Activated CD4-positive, alpha-beta memory T cell treated with anti-CD3 and anti-CD28 coated beads for 36 hours (primary cell): ENCODE data around the gene ELMO1. TPM values are rescaled to one million over a fixed set of nuclear protein-coding genes. Genes with fewer than 3 reads are reported as not detected.

ENCODE experiments used
- CTCF ChIA-PET: fragments of 350-600 bp; sonication (Branson Sonifier 250); formaldehyde crosslinking; loops from one replicate; lab custom pipeline; 2021; ENCODE audit warnings: antibody characterized with exemption, inconsistent platforms; lab: Charles Lee
- POLR2A ChIA-PET: fragments of 350-600 bp; sonication (Branson Sonifier 250); formaldehyde crosslinking; loops from one replicate; lab custom pipeline; 2021; ENCODE audit warnings: antibody characterized with exemption; lab: Charles Lee
- DNase-seq: peaks from one replicate; pipeline ENCODE4 v3.0.0-alpha.2; 2020
- H3K27ac Mint-ChIP-seq: one replicate; pipeline ENCODE4 v1.8.0; 2021; ENCODE audit warnings: mixed read lengths
- H3K27me3 Mint-ChIP-seq: one replicate; pipeline ENCODE4 v1.8.0; 2021; ENCODE audit warnings: mixed read lengths
- H3K36me3 Mint-ChIP-seq: one replicate; pipeline ENCODE4 v1.8.0; 2021; ENCODE audit warnings: mixed read lengths
- H3K4me1 Mint-ChIP-seq: one replicate; pipeline ENCODE4 v1.8.0; 2021; ENCODE audit warnings: low read depth, mixed read lengths
- H3K4me3 Mint-ChIP-seq: one replicate; pipeline ENCODE4 v1.8.0; 2021; ENCODE audit warnings: mild to moderate bottlenecking, mixed read lengths
- H3K9me3 Mint-ChIP-seq: one replicate; pipeline ENCODE4 v1.8.0; 2021; ENCODE audit warnings: mixed read lengths
- intact Hi-C: fragments of 100-400 bp; cut with micrococcal nuclease; formaldehyde crosslinking; loops from one replicate; pipeline ENCODE4 v1.15.1; 2023
- total RNA-seq, 2 experiments: library from RNA; stranded (reverse); gene quantifications; one replicate each; pipeline ENCODE4 v1.2.3, GENCODE V29; 2021

ELMO1 gene
- total RNA-seq, 2 experiments from 2014 or later: 88.7 to 93.3 TPM

DNA sequence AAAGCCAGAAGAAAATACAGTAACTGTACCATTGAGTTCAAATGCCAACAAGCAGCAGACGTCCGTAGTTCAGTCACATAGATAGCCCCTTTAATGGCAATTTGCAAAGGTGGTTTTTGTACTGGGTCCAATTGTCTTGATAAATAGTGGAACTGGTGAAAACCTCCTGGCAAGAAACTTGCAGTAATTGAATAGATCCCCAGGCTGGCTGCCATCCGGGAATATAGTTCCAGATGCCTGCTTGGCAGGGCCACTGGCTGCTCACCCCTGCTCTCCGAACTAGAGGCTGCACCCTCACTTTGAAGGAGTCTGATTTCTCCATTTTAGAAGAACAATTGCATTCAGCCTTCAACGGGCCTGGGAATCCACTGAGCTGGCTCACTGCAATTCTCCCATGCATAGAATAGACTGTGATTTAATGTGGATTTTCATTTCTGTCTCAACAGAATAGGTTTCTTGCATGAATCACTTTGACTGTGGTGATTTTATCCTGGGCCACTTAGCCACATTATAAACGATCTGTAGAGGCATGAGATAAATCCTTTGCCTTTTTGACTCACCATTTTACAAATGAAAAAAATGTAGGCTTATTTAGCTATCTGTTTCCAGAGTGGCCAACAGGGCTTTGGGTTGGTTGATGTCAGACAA, 35.9 kb upstream of the ELMO1 start:
- Mint-ChIP-seq H3K27ac (no peak overlapping the region), H3K36me3 (no peaks in the 10 kb centered on the region), H3K27me3 (peaks cover 5% of the 10 kb centered on the region), H3K4me1 (no peaks in the 10 kb centered on the region), H3K9me3 (peaks cover 12% of the 10 kb centered on the region), H3K4me3 (no peak overlapping the region)
- ChIA-PET CTCF (interaction anchor here (1.0 to 1.4 kb wide), 2 partner anchors 10 to 200 kb away, joined by 3 to 4 read pairs; no protein-coding TSS in a partner anchor), POLR2A (no interaction called here)
- no peak for DNase-seq
- intact Hi-C loops: no loop called here

GRCh38 chr7:37483627-37484026, 35.0 kb upstream of the ELMO1 start:
- H3K4me1 Mint-ChIP-seq: no peaks in the 10 kb centered on the region
- DNase-seq: no peak
- CTCF ChIA-PET: interaction anchor here (1.0 kb wide), 1 partner anchor 199 kb away, joined by 3 read pairs; no protein-coding TSS in a partner anchor
- H3K4me3 Mint-ChIP-seq: no peak overlapping the region
- H3K36me3 Mint-ChIP-seq: no peaks in the 10 kb centered on the region
- POLR2A ChIA-PET: no interaction called here
- H3K27me3 Mint-ChIP-seq: peaks cover 5% of the 10 kb centered on the region
- peaks cover 12% of the 10 kb centered on the region for H3K9me3 Mint-ChIP-seq
- no peak overlapping the region for H3K27ac Mint-ChIP-seq
- intact Hi-C loops: no loop called here

- CTCF ChIA-PET: interaction anchor here (1.0 kb wide), 1 partner anchor 248 kb away, joined by 3 read pairs; no protein-coding TSS in a partner anchor
Measured at GRCh38 chr7:37482953-37483352, 34.3 kb upstream of the ELMO1 start.

GRCh38 chr7:37482505-37482904, 33.8 kb upstream of the ELMO1 start:
- ChIA-PET POLR2A (no interaction called here), CTCF (interaction anchor here (1.0 kb wide), 1 partner anchor 248 kb away, joined by 3 read pairs; no protein-coding TSS in a partner anchor)
- Mint-ChIP-seq H3K27ac (no peak overlapping the region), H3K4me1 (no peaks in the 10 kb centered on the region), H3K4me3 (no peak overlapping the region), H3K36me3 (no peaks in the 10 kb centered on the region), H3K9me3 (peaks cover 4% of the 10 kb centered on the region), H3K27me3 (peaks cover 5% of the 10 kb centered on the region)
- intact Hi-C loops: no loop called here
- no peak for DNase-seq

More at GRCh38 chr7:37482953-37483352, 34.3 kb upstream of the ELMO1 start:
- H3K9me3 Mint-ChIP-seq: peaks cover 6% of the 10 kb centered on the region
- no peak overlapping the region for H3K27ac Mint-ChIP-seq
- intact Hi-C loops: no loop called here
- no peak for DNase-seq
- no peak overlapping the region for H3K4me3 Mint-ChIP-seq
- POLR2A ChIA-PET: no interaction called here
- H3K27me3 Mint-ChIP-seq: peaks cover 5% of the 10 kb centered on the region
- no peaks in the 10 kb centered on the region for H3K36me3 Mint-ChIP-seq
- H3K4me1 Mint-ChIP-seq: no peaks in the 10 kb centered on the region

GRCh38 chr7:37481722-37482288, 33.1 kb upstream of the ELMO1 start:
- H3K4me1 Mint-ChIP-seq: no peaks in the 10 kb centered on the region
- H3K4me3 Mint-ChIP-seq: no peak overlapping the region
- no peaks in the 10 kb centered on the region for H3K36me3 Mint-ChIP-seq
- H3K9me3 Mint-ChIP-seq: no peaks in the 10 kb centered on the region
- intact Hi-C loops: no loop called here
- ChIA-PET POLR2A (no interaction called here), CTCF (interaction anchor here (1.0 kb wide), 1 partner anchor 247 kb away, joined by 3 read pairs; no protein-coding TSS in a partner anchor)
- peaks cover 5% of the 10 kb centered on the region for H3K27me3 Mint-ChIP-seq
- no peak for DNase-seq
- H3K27ac Mint-ChIP-seq: no peak overlapping the region

DNA sequence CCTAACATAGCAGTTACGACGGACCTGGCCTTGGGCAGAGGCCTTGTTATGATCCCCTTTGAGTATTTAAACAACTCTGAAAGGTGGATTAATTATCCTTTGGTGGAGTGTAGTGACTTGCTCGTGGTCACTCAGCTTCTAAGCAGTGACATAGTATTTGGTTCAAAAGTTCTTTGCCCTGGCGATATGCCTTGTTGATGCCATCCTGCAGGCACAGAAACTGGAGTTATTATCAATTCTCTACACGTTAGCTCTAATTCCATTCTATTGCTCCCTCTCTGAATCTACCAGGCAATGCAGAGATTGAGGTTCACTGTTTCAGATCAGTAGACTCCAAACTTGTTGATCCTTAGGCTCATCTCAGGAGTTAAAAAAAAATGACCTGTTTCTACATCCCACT, 32.5 kb upstream of the ELMO1 start:
- Mint-ChIP-seq H3K27ac (no peak overlapping the region), H3K27me3 (peaks cover 4% of the 10 kb centered on the region), H3K4me3 (no peak overlapping the region), H3K9me3 (no peaks in the 10 kb centered on the region), H3K4me1 (no peaks in the 10 kb centered on the region), H3K36me3 (no peaks in the 10 kb centered on the region)
- DNase-seq: no peak
- ChIA-PET POLR2A (no interaction called here), CTCF (no interaction called here)
- intact Hi-C loops: no loop called here

DNA sequence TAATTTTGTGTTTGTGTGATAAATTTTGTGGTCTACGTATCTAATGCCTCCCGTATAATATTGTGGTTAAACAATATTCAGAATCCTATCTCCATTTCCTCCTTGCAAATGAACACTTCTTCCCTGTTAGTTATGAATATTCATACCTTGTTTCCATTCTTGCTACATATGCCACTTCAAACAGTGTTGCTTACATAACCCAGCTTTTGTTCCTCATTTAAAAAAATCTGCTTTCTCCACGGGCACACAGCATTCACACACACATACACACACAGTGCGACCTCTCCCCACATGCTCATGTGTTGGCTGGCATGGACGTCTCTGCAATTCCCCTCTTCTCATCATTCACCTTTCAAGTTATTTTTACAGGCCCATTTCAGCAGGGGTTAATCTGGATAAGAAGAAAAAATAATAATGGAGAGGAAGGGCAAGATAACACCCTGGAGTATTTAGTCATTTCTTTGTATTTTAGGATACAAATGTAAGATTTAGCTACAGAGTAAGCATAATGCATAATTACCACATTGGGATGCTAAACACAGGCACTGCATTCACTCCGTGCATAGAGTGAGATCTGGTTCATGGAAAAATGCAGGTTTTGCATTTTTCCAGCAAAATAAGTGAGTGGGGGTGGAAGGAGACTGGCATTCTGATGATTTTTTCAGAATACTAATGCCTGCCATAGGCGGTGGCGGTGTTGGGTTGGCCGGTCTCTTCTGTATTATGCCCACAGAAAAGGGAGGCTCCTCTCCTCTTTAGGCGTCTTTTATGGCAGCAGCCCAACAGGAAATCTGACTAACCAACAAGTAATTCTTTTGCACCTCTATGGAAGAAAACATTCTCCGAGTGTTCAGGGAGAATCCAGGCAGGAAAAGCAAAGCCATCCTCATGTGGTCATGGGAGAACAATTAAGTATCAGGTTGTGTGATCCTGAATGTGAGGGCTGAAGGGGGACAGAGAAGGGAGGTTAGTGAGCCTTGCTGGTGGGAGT, 31.7 kb upstream of the ELMO1 start:
- no peak overlapping the region for H3K27ac Mint-ChIP-seq
- ChIA-PET POLR2A (no interaction called here), CTCF (no interaction called here)
- H3K27me3 Mint-ChIP-seq: peaks cover 3% of the 10 kb centered on the region
- intact Hi-C loops: no loop called here
- no peaks in the 10 kb centered on the region for H3K9me3 Mint-ChIP-seq
- no peaks in the 10 kb centered on the region for H3K4me1 Mint-ChIP-seq
- no peaks in the 10 kb centered on the region for H3K36me3 Mint-ChIP-seq
- no peak overlapping the region for H3K4me3 Mint-ChIP-seq
- no peak for DNase-seq

DNA sequence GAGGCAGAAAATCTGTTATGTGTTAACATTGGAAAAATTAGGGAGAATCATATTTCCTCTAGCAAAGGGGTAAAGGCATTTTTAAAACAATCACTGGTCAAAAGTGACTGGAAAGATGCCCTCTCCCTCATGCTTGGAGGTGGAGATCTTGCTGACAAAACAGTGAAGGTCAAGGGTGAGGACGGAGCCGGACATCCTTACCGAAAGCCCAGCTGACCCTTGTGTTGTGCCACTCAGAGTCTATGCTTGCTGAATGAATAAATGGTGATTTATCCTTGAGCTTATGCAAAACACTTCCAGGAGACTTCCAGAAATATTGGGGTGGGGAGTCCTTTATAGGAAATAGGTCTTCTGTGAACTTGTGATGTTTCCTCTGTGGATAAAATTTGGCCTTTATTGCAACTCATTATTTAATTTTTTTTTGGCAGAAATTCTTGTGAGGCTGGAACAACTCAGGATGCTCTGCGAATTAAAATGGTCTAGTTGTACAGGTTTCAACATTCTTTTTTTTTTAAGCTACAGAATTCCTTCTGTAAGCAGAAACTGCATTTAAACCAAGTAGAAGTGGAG, 28.3 kb upstream of the ELMO1 start:
- H3K9me3 Mint-ChIP-seq: no peaks in the 10 kb centered on the region
- no peak overlapping the region for H3K4me3 Mint-ChIP-seq
- ChIA-PET POLR2A (no interaction called here), CTCF (no interaction called here)
- H3K36me3 Mint-ChIP-seq: no peaks in the 10 kb centered on the region
- H3K4me1 Mint-ChIP-seq: no peaks in the 10 kb centered on the region
- intact Hi-C loops: no loop called here
- no peak overlapping the region for H3K27ac Mint-ChIP-seq
- peaks cover 5% of the 10 kb centered on the region for H3K27me3 Mint-ChIP-seq
- no peak for DNase-seq

DNA sequence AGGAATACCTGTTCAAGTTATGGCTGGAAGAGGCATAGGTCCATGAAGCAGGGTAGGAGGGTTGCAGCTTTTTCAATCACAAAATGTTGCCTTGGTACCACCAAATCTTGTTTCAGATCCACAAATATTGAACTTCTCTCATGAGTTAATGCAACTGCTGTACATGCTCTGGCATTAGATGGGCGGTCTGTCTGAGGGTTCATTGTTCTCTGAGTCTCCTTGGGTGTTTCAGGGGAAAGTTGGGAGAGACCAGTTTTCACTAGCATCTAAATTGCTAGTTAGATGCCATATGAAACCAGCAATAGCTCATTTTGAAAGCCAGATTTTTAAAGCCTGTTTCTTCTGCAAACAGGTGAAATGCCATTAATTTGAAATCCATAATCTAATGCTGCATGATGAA, 27.8 kb upstream of the ELMO1 start:
- no peaks in the 10 kb centered on the region for H3K4me1 Mint-ChIP-seq
- DNase-seq: no peak
- H3K36me3 Mint-ChIP-seq: no peaks in the 10 kb centered on the region
- ChIA-PET POLR2A (no interaction called here), CTCF (interaction anchor here (1.4 kb wide), 1 partner anchor 19 kb away, joined by 5 read pairs; no protein-coding TSS in a partner anchor)
- intact Hi-C loops: no loop called here
- H3K9me3 Mint-ChIP-seq: no peaks in the 10 kb centered on the region
- H3K4me3 Mint-ChIP-seq: no peak overlapping the region
- peaks cover 5% of the 10 kb centered on the region for H3K27me3 Mint-ChIP-seq
- no peak overlapping the region for H3K27ac Mint-ChIP-seq

DNA sequence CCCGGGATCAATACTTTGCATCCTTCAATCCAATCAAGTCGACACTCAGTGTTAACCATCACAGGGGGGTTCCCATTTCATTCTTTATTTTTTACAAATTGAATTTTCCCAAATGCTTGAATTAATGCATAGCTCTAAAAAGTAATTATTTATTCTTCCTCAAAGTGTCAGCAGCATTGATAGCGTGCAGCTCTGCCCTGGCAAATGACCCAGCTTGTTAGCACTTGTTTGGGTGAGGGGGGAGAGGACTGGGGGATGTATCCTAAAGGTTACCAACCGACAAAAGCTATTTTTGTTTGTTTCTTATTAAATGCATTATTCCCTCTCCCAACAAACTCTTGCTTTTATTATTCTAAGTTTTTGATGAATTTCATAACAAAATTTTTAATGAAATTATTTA, 27.0 kb upstream of the ELMO1 start:
- DNase-seq: no peak
- Mint-ChIP-seq H3K4me3 (no peak overlapping the region), H3K27ac (no peak overlapping the region), H3K27me3 (peaks cover 7% of the 10 kb centered on the region), H3K9me3 (no peaks in the 10 kb centered on the region), H3K36me3 (no peaks in the 10 kb centered on the region), H3K4me1 (no peaks in the 10 kb centered on the region)
- intact Hi-C loops: no loop called here
- ChIA-PET POLR2A (no interaction called here), CTCF (interaction anchor here (1.4 kb wide), 1 partner anchor 20 kb away, joined by 5 read pairs; no protein-coding TSS in a partner anchor)

- ChIA-PET POLR2A (no interaction called here), CTCF (no interaction called here)
- Mint-ChIP-seq H3K27me3 (peaks cover 7% of the 10 kb centered on the region), H3K4me1 (peaks cover 3% of the 10 kb centered on the region), H3K9me3 (no peaks in the 10 kb centered on the region), H3K27ac (no peak overlapping the region), H3K4me3 (no peak overlapping the region), H3K36me3 (no peaks in the 10 kb centered on the region)
- no peak for DNase-seq
- intact Hi-C loops: no loop called here
Measured at GRCh38 chr7:37471619-37472018, 23.0 kb upstream of the ELMO1 start.
